KBM-7 (cell line): ENCODE data around the gene PLD1.

Experiments used
- DNase-seq: peaks from one replicate; pipeline ENCODE4 v3.0.0-alpha.2; 2015
- in situ Hi-C: fragments of 300-500 bp; cut with MboI; formaldehyde crosslinking; loops from 2 replicates; pipeline ENCODE4 v1.14.3; 2020; ENCODE audit warnings: low sequenced_read_pairs, low pct_unique_long_range_greater_than_20kb, mixed read lengths

PLD1 gene

DNA sequence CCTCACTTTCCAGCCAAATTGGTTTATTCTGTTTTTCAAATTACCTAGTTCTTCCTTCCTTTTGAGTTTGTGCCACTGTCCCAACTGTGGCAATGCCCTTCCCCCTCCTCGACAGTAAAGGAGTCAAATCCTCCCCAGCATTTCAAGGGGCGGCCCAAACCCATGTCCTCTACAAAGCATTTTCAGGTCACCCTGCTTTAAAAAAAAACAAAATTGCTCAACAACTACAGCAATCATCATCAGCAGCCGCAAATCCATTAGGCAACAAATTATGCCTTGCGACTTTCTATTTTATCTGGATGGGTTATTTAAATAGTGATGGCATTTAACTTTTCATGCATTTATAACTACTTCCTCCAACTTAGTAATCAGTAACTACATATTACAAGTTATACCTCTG lies 32.7 kb downstream of the PLD1 start:
- in situ Hi-C loops, result no loop called here
- DNase-seq, result no peak

DNA sequence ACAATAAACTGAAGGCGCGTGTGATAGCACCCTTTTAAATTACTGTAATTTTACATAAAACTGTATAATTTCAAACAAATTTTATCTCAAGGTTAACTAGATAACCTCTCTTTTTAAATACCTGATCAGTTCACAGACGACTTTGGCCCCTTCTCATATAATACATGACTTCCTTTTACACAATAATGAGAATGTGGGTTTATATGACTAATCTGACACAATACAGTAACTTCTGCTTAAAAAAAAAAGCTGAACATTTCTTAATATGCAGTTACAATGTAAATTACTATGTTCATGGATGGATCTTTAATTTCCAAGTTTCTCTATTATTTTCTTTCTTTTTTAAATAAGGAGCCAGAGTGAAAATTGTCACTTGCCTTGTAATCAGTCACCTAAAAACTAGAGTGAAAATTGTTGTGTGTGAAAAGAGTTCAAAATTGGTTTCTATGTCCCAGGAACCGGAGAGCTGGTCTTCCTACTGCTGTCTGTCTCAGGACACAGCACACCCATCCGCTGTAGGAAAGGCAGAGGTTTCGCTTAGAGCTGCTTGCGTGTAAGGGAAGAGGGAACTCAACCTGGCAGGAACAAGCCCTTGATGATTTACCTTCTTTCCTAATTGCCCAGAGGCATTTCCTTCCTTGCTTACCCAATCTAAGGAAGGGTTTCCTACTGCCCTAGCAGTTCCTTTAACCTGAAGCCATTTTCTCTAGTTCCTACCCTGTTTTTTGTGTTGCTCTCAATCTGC lies 33.3 kb downstream of the PLD1 start:
- in situ Hi-C loops, result no loop called here
- DNase-seq, result peak; percentile 39

DNA sequence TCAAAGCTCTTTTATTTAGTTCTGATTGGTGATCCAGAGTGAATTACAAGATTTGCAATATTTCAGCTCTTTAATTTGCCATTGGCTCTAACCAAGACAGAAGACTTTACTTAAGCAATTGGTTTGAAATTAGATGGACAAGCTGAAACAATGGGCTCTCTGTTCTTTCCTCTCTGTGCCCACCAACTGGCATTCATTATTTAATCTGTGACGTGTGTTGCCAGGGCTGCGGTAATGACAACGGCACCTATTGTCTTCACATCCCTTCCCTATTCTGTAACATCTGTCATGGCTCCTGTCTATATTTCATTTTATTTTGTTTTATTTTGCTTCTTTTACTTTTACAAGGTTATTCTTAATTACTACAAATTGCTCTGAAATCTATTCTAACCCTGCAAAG lies 33.9 kb downstream of the PLD1 start:
- DNase-seq, result no peak
- in situ Hi-C loops, result no loop called here

DNA sequence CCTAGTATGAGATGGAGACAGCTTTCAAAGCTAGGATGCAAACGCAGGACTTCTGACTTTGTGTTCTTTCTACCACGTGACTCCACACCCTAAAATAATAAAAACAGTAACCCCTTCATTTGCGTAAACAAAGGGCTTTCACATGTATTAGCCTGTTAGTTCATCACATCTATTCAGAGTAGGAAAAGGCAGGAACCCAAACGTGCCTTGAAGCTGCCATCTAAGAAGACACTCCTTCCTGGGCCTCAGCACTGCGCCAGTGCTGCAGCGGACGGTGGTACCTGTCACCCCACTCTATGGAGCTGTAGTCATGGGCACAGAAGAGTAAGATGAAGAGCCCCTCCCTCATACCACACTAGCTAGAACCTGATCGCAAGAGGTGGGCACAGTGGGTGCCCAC lies 34.3 kb downstream of the PLD1 start:
- in situ Hi-C loops, result no loop called here
- no peak for DNase-seq

DNA sequence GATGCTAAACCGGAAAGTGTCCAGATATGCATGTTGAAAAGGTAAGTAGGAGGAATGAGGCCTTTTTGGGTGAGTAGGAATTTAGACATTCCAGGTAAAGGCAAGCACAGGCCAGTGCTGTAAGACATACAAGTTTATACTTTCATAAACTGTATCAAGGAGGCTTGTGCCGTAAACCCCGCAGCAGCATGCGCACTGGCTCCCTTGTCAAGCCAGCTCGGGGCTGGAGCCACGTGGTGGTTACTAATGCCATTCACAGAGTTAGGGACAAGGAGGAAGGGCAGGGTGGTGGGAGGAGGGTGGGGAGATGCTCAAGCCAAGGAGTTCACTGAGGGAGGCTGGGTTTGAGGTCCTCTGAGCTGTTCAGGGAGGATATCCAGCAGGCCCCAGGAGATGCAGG lies 35.8 kb downstream of the PLD1 start:
- in situ Hi-C loops, result no loop called here
- DNase-seq, result no peak

DNA sequence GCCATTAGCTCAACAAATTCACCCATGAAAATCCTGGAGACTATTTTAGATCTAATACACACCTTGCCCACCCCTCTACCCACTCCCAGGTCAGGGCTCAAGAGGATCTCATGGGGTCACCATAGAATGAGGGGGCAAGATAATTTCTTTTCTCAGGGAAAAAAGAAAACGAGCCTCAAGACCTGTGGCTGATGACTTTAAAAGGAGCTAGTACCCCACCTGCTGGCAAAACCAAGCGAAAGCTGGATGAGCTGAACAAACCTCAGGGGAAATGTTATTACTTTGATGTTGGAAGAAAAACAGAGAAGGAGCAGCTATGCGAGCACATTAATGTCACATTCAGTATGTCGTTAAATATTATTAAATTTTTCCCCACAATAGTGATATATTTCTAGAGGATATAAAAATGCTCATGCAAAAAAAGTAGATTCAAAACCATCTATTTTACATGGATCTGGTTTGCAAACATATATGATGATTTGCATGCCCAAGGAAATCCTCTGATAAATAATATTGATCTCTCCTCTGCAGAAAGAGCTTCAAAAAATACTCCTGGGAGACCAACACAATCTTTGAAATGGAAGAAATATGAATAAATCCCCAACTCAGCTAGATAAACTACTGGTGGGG lies 37.7 kb downstream of the PLD1 start:
- peak; percentile 69 for DNase-seq
- in situ Hi-C loops, result no loop called here

DNA sequence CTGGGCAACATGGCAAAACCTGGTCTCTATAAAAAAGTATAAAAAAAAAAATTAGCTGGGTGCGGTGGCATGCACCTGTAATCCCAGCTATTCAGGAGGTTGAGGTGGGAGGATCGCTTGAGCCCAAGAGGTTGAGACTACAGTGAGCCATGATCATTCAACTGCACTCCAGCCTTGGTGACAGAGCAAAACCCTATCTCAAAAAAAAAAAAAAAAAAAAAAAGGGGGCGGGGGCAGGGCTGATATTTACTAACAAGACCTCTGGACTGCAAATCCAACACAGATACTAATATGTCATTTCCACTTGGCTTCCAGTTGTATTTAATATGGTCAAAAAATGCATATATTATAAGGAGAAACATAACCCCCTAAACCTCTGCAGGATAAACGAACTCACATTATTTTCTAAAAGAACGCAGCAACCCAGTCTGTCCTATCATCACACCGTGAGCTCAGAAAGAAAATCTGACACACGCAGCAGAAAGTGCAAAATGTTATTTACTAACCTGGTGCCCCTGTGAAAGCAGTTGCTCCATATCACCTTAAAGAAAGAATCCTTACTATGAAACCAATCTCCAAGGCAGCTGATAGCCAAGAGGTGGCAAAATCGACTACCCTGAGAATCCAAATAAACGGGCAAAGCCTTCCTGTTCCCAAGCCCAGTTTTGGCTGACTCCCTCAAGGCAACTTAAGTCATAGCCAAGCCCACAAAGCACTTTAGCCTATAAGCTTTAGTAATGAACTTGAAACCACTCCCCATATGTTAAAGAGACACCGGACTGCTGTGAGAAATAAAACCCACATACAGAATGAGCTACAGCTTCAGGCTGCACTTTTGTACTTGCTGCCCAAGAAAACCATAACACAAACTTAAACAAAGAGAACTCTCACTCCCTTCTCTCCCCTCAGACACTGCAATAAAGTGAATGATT lies 39.3 kb downstream of the PLD1 start:
- peak; percentile 41 for DNase-seq
- in situ Hi-C loops, result no loop called here

DNA sequence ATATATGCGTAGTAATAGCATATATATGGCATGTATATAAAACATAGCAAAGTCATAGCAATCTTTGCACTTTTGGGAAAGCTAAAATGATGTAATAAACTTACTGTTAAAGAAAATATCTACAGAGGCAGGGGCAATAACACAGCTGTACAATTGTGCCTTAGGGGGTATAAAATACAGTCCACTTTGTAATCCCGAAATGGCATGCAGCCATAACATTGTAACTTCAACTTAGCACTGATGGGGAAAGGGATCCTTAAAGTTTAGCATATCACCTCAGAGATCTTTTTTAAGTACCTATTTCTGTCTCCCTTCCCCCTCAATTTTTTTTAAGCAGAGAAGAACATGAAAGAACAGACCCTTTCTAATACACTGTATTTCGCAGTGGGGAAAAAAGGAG lies 40.8 kb downstream of the PLD1 start:
- no peak for DNase-seq
- in situ Hi-C loops, result no loop called here

DNA sequence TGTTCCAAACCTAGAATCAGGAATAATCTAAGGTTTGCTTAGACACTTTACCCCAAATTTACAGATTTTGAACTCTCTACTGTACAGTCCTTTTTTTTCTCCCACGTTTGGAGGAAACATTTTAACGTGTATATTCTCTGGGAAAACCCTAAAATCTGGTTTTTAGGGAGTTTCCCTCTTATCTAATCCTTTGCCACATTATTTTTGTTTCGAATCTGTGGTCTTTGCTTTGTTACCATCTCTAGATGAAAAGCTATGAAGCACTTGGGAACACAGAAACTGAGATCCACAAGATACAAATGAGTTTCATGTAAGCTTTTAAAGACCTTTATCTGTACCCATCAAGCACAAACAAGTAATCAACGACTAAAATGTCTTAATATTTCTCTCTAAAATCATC lies 41.3 kb downstream of the PLD1 start:
- no peak for DNase-seq
- in situ Hi-C loops, result no loop called here

DNA sequence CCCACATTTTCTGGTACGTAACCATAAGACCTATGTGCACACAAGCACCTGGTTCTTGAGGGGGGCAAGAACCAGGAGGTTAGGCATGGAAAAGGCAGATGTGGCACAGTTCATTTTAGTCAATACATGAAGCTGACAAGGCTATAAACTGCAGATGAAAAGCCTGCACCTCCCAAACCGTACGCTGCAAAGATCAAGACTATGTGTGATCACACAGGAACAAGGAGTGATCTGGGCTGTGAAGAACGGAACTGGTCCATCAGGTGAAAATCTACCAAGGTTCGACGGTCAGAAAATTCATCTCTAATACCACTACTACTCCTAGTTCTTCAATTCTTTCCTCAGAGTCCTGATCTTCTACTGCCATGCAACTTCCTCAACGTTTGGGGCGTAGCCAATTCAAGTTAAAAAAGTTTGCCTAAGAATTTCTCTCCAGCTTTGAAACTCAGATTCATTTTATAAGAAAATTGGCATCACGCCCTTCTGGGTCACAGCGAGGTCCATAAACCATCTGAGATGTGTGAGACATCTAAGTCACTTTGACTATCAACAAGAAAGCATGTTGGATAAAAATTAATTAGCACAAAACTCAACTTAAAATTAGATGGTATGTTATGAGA lies 41.9 kb downstream of the PLD1 start:
- in situ Hi-C loops, result no loop called here

DNA sequence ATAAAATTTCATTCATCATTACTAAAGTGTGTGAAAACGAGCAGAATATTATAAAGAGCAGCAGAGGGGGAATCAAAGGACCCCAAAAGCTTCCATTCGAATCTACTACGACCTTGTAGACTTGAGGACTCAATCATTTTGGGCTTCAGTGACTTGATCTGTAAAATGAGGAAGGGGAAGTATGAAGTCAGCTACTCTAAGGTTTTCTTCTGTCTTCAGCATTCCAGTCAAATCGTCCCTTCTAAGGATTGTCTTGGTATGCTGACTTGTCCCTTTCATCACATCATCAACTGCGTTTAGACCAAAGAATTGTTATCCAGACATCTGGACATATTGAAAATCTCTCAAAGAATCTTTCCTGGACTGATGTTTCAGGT lies 44.8 kb downstream of the PLD1 start:
- peak; percentile 18 for DNase-seq
- in situ Hi-C loops, result no loop called here

More for the DNA sequence above, 41.9 kb downstream of the PLD1 start:
- DNase-seq, result no peak

DNA sequence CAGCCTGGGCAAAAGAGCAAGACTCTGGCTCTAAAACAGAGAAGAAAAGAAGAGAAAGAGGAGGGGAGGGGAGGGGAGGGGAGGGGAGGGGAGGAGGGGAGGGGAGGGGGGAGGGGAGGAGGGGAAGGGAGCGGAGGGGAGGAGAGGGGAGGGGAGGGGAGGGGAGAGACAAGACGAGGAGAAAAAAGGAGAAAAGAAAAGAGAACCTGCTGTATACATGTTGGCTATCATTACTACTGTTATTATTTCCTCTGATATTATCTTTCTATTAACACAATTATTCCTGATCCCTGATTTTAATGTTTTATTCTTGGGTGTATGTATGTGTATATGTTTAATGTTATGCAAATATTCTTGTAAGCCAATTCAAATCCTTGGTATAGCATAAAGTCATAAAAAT lies 46.9 kb downstream of the PLD1 start:
- in situ Hi-C loops, result no loop called here

DNA sequence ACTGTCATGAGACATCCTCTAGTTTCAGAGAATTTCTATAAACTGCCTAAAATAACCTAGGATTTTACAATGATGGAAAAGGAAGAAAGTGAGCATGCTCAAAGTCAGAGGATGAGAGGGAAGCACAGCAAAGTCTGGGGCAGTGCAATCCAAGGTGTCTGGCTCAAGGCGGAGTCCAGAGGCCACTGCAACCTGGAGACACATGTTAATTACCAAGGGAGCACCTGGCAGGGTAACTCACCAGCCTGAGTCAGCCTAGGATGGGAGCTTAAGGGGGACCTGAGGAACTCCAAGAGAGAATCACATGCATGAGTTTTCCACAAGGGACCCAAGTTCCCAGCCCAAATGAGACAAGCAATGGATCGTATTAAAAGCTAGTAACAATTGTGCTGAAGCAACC lies 49.8 kb downstream of the PLD1 start:
- in situ Hi-C loops, result no loop called here
- DNase-seq, result no peak

More for the DNA sequence above, 46.9 kb downstream of the PLD1 start:
- no peak for DNase-seq

DNA sequence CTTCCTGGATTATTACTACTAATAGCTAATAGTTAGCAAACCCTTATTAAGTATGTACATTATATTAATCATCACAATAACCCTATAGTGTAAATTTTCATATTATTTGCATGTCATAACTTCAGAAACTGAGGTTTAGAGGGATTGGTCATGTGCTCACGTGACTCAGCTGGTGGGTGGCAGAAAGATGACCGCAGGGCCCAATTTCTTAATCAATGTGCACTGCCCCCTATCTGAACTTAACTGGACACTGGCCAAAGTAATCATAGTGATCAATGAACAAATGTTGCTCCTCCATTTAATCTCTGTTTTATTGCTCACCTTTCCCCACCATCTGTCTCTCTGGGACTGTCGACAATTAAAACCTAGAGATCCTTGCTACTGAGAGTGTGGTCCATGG lies 52.2 kb downstream of the PLD1 start:
- no peak for DNase-seq
- in situ Hi-C loops, result no loop called here

DNA sequence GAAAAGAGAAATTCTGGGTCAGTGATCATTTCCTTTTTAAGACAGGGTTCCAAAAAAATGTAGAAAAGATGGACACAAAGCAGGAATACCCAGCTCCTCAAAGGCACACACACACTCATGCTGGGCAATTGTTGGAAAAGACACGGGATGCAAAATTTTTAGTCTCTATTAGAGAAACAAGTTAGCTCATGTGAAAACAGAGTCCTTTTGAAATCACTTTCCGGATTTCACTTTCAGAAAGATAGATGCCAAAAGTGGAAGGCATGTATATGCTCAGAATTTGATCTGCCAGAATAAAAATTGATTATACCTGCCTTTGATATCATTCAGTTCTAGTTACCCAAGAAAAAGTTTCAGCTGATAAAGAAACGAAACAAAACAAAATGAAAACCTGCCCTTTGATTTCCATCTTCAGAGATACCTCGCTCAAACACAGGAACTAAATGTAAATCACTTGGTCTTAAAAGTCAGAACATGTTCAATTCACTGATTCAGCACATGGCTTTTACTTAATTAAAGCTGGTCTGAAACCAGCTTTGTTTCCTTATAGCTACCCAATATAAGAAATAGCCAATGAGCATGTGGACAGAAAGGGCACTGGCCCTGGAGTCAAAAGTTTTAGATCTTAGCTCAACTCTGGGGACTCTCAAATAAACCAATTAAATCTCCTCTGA lies 52.8 kb downstream of the PLD1 start:
- in situ Hi-C loops, result no loop called here
- no peak for DNase-seq

DNA sequence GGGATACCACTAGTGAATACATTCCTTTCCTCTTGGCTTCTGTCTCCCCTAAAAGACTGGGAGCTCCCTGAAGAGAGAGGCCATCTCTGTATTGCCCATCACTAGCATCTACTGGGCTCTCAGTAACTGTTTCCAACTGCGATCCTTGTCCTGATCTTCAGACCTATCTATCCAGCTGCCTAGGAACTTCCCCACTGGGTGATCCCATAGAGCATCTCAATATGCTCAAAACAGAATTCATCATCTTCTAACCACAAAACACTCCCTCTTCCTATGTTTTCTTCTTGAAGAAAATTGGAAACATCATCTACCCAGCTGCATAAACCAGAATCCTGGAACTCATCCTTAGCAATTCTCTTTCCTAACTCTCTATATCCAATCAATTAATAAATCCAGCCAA lies 54.6 kb downstream of the PLD1 start:
- in situ Hi-C loops, result no loop called here

DNA sequence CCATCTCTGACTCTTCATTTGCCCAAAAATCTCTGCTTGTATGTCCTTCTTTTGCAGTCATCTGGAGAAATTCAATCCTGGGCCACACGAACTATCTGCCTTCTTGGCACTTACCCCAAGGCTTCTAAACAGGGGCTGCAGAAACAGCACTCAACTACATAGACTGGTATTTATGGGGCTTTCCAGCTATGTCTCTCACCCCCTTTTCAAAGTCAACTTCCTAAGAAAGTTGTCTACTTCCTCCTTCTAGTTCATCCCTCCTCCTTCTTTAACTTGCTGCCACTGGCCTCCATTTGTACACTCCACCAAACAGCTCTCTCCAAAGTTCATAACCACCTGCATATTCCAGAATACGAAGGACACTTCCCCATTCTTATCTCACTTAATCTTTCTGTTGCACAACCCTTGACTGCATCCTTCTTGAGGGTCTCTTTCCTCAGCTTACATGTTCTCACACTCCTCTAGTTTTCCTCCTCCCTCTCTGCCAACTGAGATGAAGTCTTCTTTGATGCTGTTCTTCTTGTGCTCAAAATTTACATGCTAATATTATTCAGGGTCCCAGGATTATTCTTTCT lies 55.2 kb downstream of the PLD1 start:
- DNase-seq, result peak; percentile 69
- in situ Hi-C loops, result no loop called here

More for the DNA sequence above, 54.6 kb downstream of the PLD1 start:
- DNase-seq, result no peak

DNA sequence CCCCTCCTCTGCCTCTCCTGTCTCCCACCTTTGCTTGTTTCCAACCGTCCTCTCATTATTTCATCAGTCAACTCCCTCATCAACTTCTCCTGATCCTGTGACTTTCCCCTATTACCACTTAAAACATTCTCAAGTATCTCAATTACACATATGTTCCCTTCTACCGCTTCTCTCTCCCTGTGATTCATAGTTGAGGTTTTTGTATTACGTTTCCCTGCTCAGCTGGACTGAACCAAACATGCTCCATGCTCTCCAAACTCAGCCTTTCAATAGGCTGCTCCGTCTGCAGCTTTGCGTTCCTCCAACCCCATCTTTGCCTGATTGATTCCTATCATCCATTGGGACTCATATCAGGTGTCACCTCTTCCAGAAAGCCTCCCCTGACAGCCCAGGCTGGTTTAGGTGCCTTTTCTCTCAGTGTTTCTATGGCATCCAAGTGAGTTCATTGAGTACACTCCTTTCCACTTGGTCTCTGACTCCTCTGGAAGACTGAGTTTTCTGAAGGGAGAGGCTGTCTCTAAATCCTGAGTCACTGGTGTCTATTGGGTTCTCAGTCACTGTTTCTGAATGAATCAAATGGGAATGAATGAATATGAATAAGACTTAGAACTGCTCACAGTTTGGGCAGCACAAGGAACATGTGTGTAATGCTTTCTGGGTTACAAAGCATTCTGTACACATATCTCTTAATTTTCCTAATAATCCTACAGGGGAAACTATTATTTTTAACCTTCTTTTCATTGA lies 56.4 kb downstream of the PLD1 start:
- DNase-seq, result no peak
- in situ Hi-C loops, result no loop called here
